Stimulated activated CD8-positive, alpha-beta memory T cell treated with anti-CD3 and anti-CD28 coated beads, Interleukin-2, amount 100 ng/mL, for 1 hour (primary cell): Measurements from ENCODE around the gene CLEC11A.
A peak's percentile ranks its signal among the peaks of the same experiment; 100 is the strongest.
"Not testable (repeated sequence)": the region's sequence is repeated elsewhere in the genome, so short reads cannot be mapped to it uniquely, and the experiment has no call there.

Experiments
- DNase-seq, 2 donors: peaks; one replicate each; pipeline ENCODE4 v3.0.0-alpha.2; 2020; ENCODE audit warnings: low read depth in 2 of 2

CLEC11A gene

GRCh38 chr19:50721441-50722137 lies 1.6 kb upstream of the CLEC11A start:
- no peak for DNase-seq

DNA sequence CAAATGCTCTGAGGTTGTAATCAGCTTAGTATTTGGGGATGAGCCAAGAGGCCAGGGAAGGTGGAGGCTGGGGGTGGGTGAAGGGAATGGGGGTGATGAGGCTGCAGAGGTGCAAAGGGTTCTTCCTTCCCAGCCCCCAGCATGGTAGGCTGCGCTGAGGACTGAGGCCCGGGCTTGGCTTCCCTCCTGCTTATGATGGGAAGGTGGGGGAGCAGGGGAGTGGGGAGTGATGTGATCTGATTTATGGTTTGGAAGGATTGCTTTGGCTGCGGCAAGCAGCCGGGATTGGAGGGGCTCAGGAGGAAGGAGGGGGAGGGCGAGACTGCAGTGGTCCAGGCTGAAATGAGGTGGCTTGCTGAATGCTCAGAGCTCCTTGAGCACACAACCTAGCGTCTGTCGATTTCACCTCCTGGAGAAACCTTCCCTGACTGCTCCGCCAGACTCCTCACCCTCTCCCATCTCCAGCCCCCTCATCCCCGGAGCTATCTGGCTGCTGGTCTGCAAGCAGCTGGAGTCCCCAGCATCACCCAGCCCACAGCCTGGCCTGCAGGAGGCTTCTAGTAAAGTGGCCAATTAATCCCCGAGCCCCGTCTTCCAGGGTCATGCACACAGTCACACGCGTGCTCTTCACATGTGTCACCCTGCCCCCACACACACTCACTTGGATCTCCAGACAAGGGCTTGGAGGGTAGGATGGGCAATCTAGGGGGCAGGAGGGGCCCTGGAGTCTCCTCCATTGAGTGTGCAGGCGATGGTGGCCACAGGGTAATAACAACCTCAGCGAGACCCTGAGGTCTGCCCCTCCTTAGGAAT lies 757 bp upstream of the CLEC11A start:
- no peak for DNase-seq

GRCh38 chr19:50723735-50724521 lies 764 bp downstream of the CLEC11A start:
- no peak for DNase-seq

- DNase-seq = peak; percentile 90
These were observed 1.5 kb downstream of the CLEC11A start for GRCh38 chr19:50724522-50725217.

- DNase-seq = no peak
These were observed 2.2 kb downstream of the CLEC11A start for GRCh38 chr19:50725218-50725910.

DNA sequence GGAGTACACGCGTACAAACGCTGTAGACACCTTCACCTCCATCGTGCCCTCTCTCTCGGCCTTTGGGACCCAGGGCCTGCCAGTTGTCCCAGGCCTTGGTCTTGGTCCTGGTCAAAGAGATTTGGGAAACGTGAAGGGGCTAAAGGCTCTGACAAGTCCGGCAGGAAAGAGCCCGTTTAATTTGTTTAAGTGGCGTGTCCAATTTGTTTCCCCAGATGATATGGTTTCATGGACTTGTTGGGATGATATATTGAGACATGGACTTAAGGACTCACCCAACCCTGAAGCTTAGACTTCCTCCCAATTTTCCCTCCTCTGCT lies 2.7 kb downstream of the CLEC11A start:
- no peak for DNase-seq

DNA sequence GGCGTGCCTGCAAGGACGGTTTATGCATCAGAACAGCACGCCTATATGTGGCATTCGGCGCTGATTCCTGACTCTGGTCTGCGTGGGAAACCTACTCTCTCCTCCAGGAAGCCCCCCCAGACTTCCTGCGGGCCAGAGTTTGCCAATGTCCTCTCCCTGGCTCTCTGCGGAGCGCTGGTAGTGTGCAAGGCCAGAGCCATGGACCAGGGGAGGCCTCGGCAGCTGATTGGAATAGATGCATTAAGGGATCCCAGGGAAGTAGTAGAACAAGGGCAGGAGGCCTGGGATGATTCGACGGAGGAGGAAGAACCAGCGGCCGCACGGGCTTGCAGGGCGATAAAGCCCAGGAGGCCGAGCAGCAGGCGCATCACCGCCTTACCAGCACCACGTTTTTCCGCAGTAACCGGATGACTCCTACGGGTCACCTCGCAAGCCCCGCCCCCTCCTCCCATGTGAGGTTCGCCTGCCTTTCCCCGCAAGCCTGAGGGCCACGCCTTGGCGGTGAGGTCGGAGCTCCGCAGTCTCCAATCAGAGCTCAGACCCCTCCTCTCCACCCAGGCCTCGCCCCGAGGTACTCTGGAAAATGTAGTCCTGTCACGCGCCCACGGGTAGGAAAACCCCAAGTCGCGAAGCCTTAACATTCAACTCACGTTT lies 5.0 kb downstream of the CLEC11A start:
- peak; percentile 33 to 53 for DNase-seq

DNA sequence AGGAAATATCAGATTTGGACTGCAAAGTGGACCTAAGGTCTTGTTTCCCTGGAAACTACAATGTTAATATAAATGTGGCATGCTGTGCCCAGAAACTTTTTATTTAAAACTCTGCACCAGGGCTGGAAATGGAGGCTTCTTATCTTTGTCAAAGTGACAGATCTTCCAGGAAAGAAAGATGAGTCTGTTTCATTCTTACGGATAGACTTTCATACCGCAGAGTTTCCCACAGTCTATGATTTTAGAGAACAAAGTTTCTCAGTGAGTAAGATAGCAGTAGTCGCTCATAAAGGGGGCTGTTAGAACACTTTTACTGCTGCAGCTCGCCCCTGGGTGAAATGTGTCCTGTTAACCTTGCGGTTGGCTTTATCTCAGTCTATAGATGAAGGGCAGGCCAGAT lies 6.7 kb downstream of the CLEC11A start:
- no peak for DNase-seq

GRCh38 chr19:50735869-50736268 lies 12.7 kb downstream of the CLEC11A start:
- no peak for DNase-seq

DNA sequence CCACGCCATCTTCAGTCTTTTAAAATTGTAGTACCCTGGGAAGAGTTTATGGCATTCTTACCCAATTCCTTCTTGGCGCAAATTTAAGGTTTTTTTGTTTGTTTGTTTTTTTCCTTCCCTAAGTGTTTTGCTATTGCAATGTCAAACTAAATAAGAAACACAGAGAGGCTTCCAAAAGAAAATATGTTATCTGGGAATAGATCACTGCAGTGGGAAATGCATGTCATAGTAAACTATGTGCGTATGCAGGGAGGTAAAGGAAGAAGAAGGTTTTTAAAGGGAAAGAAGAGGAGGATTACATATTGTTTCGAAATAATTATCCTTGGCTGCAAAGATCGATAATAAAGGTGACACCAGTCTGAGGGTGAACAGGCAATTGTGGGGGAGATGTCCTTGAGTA lies 13.2 kb downstream of the CLEC11A start:
- no peak for DNase-seq

GRCh38 chr19:50739132-50739913 lies 16.2 kb downstream of the CLEC11A start:
- no peak for DNase-seq

DNA sequence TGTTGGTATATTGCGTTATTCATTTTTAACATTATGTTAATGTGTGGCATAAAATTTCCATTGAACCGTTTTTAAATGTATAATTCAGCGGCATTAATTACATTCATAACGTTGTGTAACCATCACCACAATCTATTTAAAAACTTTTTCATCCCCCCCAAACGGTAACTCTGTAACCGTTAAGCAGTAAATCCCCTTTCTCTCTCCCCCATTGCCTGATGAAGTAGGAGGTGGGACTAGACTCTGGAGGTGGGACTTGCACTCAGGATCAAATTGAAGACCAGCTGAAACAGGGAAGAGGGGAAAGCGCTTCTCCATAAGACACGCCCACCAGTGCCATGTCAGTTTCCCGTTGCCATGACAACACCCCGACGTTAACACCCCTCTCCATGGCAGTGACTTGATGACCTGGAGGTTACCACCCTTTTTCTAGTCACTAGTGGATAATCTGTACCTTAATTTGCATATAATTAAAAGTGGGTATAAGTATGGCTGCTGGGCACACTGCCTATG lies 16.8 kb downstream of the CLEC11A start:
- no peak for DNase-seq

DNA sequence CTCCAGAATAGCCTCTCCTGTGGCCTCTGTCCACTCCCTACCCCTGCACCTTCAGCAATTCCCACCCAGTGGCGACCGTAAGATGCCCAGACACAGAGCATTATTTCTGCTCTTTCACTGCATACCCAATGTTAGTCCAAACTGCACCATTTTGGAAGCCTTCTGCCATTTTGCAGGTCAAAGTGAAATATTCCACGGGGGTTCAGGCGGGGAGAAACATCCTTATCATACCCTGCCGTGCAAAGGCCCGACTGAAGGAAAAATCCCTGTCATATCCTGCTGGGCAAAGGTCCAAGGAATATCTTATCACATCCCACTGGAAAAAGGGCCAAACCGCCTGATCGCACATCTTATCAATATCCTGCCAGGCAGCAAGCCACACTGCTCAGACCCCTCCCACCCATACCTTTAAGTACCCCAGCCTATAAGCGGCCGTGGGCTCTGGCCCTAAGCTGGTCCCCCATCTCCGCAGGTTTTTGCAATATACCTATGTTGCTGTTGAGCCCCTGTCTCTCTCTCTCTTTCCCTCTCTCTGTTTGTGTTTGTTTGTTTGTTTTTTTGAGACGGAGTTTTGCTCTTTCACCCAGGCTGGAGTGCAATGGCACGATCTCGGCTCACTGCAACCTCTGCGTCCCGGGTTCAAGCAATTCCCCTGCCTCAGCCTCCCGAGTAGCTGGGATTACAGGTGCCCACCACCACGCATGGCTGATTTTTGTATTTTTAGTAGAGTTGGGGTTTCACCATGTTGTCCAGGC lies 18.2 kb downstream of the CLEC11A start:
- DNase-seq = no peak

DNA sequence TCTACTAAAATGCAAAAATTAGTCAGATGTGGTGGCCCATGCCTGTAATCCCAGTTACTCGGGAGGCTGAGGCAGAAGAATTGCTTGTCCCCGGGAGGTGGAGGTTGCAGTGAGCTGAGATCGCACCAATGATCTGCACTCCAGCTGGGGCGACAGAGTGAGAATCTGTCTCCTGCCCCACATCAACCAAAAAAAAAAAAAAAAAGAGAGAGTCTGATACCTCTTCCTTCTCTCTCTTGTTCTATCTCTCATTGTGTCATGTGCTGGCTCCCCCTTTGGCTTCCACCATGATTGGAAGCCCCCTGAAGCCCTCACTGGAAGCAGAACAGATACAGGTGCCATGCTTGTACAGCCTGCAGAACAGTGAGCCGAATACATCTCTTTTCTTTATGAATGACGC lies 20.4 kb downstream of the CLEC11A start:
- DNase-seq = no peak

GRCh38 chr19:50745221-50745620 lies 22.1 kb downstream of the CLEC11A start:
- no peak for DNase-seq

DNA sequence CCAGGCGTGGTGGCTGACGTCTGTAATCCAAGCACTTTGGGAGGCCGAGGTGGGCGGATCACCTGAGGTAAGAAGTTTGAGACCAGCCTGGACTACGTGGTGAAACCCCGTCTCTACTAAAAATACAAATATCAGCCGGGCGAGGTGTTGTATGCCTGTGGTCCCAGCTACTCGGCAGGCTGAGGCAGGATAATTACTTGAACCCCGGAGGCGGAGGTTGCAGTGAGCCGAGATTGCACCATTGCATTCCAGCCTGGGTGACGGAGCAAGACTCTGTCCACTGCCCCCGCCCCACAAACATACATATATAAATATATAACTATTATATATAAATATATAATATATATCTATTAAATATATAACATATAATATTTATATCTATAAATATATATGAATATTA lies 24.0 kb downstream of the CLEC11A start:
- DNase-seq = not testable (repeated sequence)

DNA sequence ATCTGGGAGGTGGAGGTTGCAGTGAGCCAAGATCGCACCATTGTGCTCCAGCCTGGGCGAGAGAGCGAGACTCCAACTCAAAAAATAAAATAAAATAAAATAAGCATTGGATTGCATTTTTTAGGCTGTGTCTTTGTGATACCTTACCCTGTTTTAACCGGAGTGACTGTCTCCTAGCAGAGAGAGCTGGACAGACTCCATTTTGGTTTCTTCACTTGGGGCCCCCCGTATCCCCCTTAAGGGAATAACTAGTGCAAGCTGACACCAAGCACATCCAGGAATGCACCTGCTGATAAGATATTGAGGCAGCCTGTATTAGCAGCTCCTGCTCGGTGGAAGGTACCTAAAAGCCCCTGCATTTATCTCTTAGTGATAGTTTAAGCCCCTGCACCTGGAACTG lies 26.3 kb downstream of the CLEC11A start:
- no peak for DNase-seq

- no peak for DNase-seq
These were observed 26.8 kb downstream of the CLEC11A start for GRCh38 chr19:50750010-50750409.

DNA sequence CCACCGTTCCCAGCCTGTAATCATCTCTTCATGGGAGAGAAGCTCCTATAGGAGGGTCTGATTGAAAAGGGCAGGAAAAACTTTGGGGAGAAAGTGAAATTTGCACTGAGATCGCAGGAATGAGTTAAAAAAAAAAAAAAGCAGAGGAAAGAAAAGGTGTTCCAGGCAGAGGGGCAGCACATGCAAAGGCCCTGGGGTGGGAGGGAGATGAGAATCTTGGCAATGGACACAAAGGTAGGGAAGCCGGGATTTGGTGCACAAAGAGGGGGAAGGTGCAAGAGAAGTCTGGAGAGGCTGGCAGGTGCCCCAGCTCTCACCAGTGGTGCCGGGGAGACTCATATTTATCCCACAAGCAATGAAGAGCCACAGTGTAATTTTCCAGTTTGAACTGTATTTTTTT lies 30.7 kb downstream of the CLEC11A start:
- no peak for DNase-seq
